NCI-H345 treated with DMSO at 0.1 percent for 48 hours (cell line): ENCODE measurements around the gene STN1.

Experiments used
- DNase-seq: peaks from one replicate; lab custom pipeline; 2025; ENCODE audit not compliant: unreplicated experiment; lab: John Stamatoyannopoulos, UW

STN1 gene

DNA sequence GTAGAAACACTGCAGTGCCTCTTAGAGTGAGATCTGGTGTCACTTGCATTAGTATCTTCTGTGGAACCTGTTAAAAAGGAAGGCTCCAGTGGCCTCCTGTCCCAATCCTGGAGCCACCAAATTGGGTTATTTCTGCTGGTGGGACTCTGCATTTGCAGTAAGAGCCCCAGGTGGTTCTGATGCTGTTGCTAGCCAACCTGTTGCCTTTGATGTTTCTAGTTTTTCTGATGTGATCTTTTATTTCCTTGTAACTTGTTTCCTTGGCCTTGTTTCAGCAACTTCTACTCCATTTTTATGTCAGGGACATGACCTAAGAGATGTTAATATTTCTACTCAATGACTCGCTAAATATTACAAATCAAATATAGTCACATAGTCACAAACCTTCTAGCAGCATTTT, 12.5 kb upstream of the STN1 start:
- no peak for DNase-seq

DNA sequence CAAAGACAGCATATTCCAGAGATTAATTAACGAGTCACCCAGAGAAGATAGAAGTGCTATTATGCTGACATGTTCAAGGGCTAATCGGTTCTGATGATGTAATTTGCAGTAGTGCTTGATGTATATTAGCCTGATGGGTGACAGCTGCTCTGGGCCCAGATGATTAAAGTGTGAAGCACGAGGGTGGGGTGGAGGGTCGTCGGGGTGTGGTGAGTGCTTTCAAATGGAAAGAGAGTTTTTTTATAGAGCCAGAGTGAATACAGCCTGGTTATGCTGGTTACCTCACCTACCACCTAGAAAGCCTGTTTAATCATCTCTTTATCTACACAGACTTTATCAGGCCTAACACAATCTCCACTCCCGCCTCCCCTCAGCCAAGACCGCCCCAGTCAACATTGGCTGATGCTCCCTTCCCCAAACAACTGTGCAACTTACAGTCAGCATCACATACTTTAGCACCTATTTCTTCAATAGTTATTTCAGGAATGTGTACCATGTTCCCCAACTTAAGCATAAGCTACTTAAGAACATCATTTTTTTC, 11.5 kb upstream of the STN1 start:
- no peak for DNase-seq

DNA sequence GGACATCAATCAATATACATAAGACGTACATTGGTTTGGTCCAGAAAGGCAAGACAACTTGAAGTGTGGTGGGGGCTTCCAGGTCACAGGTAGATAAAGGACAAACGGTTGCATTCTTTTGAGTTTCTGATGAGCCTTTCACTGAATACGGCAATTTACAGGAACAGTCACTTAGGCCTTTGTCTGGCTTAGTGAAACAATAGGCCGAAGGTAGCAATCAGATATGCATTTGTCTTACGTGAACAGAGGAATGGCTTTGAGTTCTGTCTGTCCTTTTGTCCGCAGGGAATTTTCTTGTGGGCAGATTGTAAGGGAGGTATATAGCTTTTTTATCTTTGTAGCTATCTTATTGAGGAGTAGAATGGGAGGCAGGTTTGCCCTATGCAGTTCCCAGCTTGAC, 10.8 kb upstream of the STN1 start:
- DNase-seq, result no peak

DNA sequence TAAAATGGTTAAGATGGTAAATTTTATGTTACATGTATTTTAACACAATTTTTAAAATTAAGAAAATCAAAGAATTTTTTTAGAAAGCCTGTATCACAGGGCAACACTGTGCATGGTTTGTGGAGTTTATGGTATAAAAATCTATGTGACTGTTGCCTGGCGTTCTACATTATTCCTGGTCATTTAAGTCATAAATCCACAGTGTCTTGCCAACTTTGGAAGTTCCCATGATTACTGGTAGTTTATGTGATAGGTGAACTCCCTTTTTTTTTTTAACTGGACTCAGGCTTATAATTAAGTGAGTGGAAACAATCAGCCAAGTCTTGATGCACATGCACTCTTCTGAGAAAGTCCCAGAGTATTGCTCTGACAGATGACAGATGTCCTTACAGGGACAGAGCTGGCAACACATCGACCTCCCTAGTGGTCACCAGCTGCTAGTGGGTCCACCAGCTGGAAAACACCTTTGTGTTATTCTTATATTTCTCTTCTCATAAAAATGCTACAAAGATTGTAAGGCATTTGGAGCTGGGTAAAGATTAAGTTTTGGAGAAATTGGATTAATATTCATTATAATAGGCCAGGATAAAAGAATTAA, 8.8 kb upstream of the STN1 start:
- DNase-seq, result no peak

GRCh38 chr10:103925591-103925990, 7.6 kb upstream of the STN1 start:
- no peak for DNase-seq

DNA sequence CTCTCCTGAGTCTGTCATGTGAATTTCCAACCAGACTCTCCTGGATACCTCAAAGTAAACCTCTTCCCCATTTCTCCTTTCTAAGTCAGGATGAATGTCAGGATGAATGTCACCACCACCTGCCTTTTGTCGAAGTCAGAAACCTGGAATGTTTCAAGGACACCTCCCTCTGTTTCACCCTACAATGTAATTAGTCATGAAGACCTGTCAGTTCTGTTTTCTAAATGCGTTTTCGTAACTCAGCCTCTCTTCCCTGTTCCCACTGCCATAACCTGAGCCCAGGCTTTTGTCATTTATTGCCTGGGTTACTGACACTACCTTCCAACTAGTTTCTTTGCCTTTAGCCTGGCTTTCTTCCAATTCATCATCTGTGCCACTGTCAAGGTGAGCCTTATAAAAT, 5.5 kb upstream of the STN1 start:
- DNase-seq, result no peak

GRCh38 chr10:103922659-103923058, 4.7 kb upstream of the STN1 start:
- no peak for DNase-seq

DNA sequence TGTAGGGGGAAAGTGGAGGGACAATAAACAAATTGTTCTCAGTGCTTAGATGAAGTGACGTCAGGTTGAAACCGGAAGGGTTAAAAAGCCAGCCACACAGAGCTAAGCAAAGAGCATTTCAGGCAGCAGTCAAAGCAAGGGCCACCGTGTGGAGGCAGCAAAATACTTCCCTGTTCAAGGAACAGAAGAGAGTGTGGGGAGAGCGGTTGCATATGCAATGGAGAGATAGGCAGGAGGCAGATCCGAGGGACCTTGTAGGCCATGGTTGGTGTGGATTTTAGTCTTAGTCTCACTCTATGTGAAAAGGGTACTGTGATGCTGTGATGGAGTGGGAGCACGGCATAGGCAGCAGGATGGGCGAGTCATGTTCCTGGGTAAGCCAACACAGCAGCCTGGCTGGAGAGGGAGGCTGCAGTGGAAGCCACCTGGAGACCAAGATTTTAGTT, 3.8 kb upstream of the STN1 start:
- DNase-seq, result no peak

- no peak for DNase-seq
Measured at GRCh38 chr10:103921248-103921647, 3.3 kb upstream of the STN1 start.

DNA sequence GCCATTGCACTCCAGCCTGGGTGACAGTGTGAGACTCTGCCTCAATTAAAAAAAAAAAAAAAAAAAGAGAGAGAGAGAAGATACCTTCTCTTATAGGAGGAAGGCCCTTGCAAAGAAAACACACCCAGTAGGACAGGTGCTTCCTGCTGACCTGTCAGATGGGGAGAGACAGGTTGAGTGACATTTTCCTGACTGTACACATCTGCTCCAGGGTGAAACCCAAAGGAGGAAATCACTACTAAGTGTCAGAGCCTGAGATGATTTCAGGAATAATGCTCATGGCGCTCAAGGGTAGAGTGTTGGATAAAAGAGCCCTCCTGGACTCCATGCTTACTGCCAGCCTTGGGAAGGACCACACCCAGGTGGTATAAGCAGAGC, 1.7 kb upstream of the STN1 start:
- DNase-seq, result no peak

- DNase-seq, result no peak
Measured at GRCh38 chr10:103917302-103918052, 507 bp downstream of the STN1 start.

GRCh38 chr10:103916876-103917275, 1.1 kb downstream of the STN1 start:
- no peak for DNase-seq

DNA sequence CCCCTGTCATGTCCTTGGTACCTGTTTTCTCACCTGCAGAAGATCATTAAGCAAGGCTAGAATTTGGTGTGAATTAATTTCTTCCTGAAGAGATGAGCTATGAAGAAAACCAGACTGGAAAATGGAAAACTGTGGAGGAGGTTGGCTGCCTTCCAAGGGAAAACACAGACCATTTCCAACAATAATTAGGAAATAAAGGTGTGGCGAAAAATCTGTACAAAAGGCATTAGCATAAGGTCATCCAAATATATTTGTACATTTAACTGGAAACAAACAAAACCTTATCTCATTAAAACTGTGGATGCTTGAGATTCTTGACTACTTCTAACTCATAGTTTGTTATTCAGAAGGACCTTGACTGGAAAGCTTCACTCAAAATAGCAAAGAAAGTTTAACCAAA, 1.7 kb downstream of the STN1 start:
- no peak for DNase-seq

DNA sequence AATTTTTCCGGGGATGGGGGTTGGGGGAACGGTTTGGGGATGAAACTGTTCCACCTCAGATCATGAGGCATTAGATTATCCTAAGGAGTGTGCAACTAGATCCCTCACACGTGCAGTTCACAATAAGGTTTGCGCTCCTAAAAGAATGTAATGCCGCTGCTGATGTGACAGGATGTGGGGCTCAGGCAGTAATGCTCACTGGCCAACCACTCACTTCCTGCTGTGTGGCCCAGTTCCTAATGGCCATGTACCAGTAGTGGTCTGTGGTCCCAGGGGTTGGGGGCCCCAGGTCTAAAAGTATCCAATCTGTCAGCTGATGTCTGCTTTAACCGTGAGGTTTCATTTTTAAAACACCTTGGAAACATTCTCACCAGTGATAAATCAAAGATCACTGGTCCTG, 2.2 kb downstream of the STN1 start:
- no peak for DNase-seq

- no peak for DNase-seq
Measured at GRCh38 chr10:103912759-103913158, 5.2 kb downstream of the STN1 start.

GRCh38 chr10:103911021-103911459, 6.9 kb downstream of the STN1 start:
- no peak for DNase-seq

GRCh38 chr10:103910442-103911012, 7.5 kb downstream of the STN1 start:
- no peak for DNase-seq

DNA sequence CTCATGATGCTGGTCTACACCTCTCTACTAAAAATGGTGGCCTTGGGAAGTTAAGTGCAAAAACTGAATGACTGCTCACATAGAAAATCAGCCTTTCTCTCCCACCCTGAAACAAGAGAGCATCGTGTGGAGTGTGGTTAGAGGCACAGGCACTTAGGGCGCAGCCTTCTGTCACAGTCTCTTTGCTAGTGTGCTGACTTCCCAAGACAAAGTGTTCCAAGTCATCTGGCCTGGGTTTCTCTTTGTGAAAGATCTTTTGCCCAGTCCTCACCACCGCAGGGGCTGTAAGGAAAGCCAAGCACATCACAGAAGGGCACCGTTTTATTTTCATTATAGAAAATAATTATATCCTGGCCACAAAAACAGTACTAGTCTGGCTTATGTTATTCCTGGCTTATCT, 12.5 kb downstream of the STN1 start:
- DNase-seq, result no peak

- DNase-seq, result no peak
Measured at GRCh38 chr10:103901299-103901698, 16.7 kb downstream of the STN1 start.

- DNase-seq, result no peak
Measured at GRCh38 chr10:103899312-103899711, 18.7 kb downstream of the STN1 start.

DNA sequence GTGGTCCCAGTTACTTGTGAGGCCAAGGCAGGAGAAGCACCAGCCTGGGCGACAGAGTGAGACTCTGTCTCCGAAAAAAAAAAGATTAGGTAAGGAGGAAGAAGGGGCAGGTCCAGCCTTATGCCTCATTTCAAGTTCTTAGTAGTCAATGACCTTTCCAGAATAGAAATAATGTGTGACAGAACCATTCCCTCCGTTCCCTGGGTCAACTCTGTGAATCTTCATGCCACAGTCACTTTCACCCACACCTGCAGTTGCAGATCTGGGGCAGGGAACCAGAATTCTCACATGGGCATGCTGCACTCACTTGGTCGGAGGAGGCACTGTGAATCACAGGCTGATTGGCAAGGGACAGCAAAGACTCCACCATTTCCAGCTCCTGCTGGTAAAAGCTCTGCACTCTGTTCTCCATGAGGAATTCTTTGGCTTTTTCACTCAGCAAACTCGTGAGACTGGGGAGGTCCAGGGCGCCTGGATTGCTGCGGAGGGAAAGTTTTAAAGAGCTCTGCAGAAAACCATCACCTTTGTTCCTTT, 20.7 kb downstream of the STN1 start:
- no peak for DNase-seq

DNA sequence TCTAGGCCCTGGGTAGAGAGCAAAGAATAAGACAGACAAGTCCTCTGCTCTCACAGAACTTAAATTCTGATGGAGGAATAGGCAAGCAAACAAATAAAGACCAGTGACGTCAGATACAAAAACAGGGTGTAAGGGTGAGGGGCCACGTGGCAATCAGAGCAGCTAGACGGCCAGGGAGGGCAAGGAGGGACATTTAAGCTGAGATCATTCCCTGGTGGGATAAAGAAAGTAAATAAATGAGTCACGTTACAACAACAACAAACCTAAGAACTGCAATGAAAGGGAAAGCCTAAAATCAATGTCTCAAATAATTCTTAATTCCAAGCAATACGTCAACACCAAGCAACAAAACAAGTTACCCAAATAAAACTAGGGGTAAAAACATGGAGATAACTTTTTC, 21.8 kb downstream of the STN1 start:
- no peak for DNase-seq
